SK-N-SH (cell line): Measurements from ENCODE around the gene TEK. TPM values are rescaled to one million over a fixed set of nuclear protein-coding genes. Genes with fewer than 3 reads are reported as not detected.

ENCODE experiments used
- CTCF ChIA-PET: fragments of 300-600, 350-600 bp; formaldehyde crosslinking; extraction: SDS; loops from one replicate; lab custom pipeline; 2021; lab: Yijun Ruan, JAX
- POLR2A ChIA-PET: fragments of 350-600 bp; sonication (Branson Sonifier 250); formaldehyde crosslinking; extraction: SDS; loops from one replicate; lab custom pipeline; 2020; ENCODE audit warnings: antibody characterized with exemption, inconsistent platforms; lab: Yijun Ruan, JAX
- DNase-seq: peaks from one replicate; pipeline ENCODE4 v3.0.0; 2012
- H2AFZ ChIP-seq: fragments of 200-600 bp; sonication (generic); 2 replicates; pipeline ENCODE4 v1.8.1; 2016; ENCODE audit warnings: antibody characterized with exemption, mild to moderate bottlenecking, low read depth
- H3F3A ChIP-seq: fragments of 200-600 bp; sonication (generic); replicated peaks from 2 replicates; pipeline ENCODE3; 2016; ENCODE audit warnings: antibody characterized with exemption, mild to moderate bottlenecking; ENCODE audit not compliant: insufficient read depth
- H3K27ac ChIP-seq, 2 experiments: fragments of 200-500 bp in 1 of 2; fragments of 200-600 bp in 1 of 2; sonication (Bioruptor generic) in 1 of 2; sonication (generic), shearing (Covaris generic) in 1 of 2; 2 replicates each; pipeline versions ENCODE4 v1.5.1 to v1.6.1; 2014 to 2016; ENCODE audit warnings: low read depth in 2 of 2, inconsistent platforms in 1 of 2, low read length in 1 of 2, mild to moderate bottlenecking in 1 of 2, mixed read lengths in 1 of 2
- H3K27me3 ChIP-seq: fragments of 200-600 bp; sonication (generic), shearing (Covaris generic); 2 replicates; pipeline ENCODE4 v1.6.1; 2016; ENCODE audit warnings: mixed run types; ENCODE audit not compliant: insufficient read depth
- H3K36me3 ChIP-seq, 2 experiments: fragments of 200-500 bp in 1 of 2; fragments of 200-600 bp in 1 of 2; sonication (Bioruptor generic) in 1 of 2; sonication (generic) in 1 of 2; replicated peaks in 1 of 2; 2 replicates each; pipeline versions ENCODE3 to v1.5.1; 2014 to 2016; ENCODE audit warnings: low read length in 1 of 2, mild to moderate bottlenecking in 1 of 2; ENCODE audit not compliant: insufficient read depth in 2 of 2, control insufficient read depth in 1 of 2
- H3K4me1 ChIP-seq, 2 experiments: fragments of 200-500 bp in 1 of 2; fragments of 200-600 bp in 1 of 2; sonication (Bioruptor generic) in 1 of 2; sonication (generic), shearing (Covaris generic) in 1 of 2; 2 replicates each; pipeline versions ENCODE4 v1.5.1 to v1.6.1; 2014 to 2016; ENCODE audit warnings: low read depth in 1 of 2, low read length in 1 of 2, mixed run types in 1 of 2; ENCODE audit not compliant: insufficient read depth in 2 of 2, control insufficient read depth in 1 of 2
- H3K4me2 ChIP-seq: fragments of 200-600 bp; sonication (generic), shearing (Covaris generic); 2 replicates; pipeline ENCODE4 v1.6.1; 2017; ENCODE audit warnings: mixed run types
- H3K4me3 ChIP-seq, 2 experiments: fragments of 200-500 bp in 1 of 2; fragments of 200-600 bp in 1 of 2; sonication (Bioruptor generic) in 1 of 2; sonication (generic), shearing (Covaris generic) in 1 of 2; 2 replicates each; pipeline versions ENCODE4 v1.5.1 to v1.8.1; 2014 to 2016; ENCODE audit warnings: low read depth in 2 of 2, inconsistent platforms in 1 of 2, low read length in 1 of 2, mild to moderate bottlenecking in 1 of 2, mixed read lengths in 1 of 2, moderate library complexity in 1 of 2
- H3K79me2 ChIP-seq: fragments of 200-600 bp; sonication (generic); 2 replicates; pipeline ENCODE4 v1.8.1; 2017; ENCODE audit warnings: mild to moderate bottlenecking; ENCODE audit not compliant: insufficient read depth
- H3K9ac ChIP-seq: fragments of 200-600 bp; sonication (generic); 2 replicates; pipeline ENCODE4 v1.6.1; 2017; ENCODE audit warnings: mixed run types
- H3K9me2 ChIP-seq: fragments of 200-600 bp; sonication (generic); 2 replicates; pipeline ENCODE4 v1.6.1; 2017; ENCODE audit warnings: mixed run types
- H3K9me3 ChIP-seq: fragments of 200-600 bp; sonication (generic); 2 replicates; pipeline ENCODE4 v1.6.1; 2017; ENCODE audit warnings: mixed run types, mild to moderate bottlenecking, moderate library complexity
- H4K20me1 ChIP-seq: fragments of 200-600 bp; sonication (generic); 2 replicates; pipeline ENCODE4 v1.6.1; 2017; ENCODE audit warnings: mild to moderate bottlenecking, mixed run types; ENCODE audit not compliant: insufficient read depth
- CHD2 ChIP-seq: fragments of 150-350 bp; IDR thresholded peaks from 2 replicates; pipeline ENCODE4 v1.6.1; 2018; ENCODE audit warnings: low read length; ENCODE audit not compliant: partially characterized antibody
- EP300 ChIP-seq, 2 experiments: IDR thresholded peaks; 2 replicates each; pipeline versions ENCODE4 v1.4.0 to v1.6.1; 2012; ENCODE audit warnings: borderline replicate concordance in 1 of 2, low read depth in 1 of 2, low read length in 1 of 2
- FOXM1 ChIP-seq: IDR thresholded peaks from 2 replicates; pipeline ENCODE4 v1.4.0; 2012; ENCODE audit warnings: low read depth, mild to moderate bottlenecking
- GABPA ChIP-seq: IDR thresholded peaks from 2 replicates; pipeline ENCODE4 v1.4.0; 2012; ENCODE audit warnings: low read depth, mild to moderate bottlenecking
- GATA2 ChIP-seq: sonication (generic); formaldehyde crosslinking; IDR thresholded peaks from 2 replicates; pipeline ENCODE4 v1.5.0; 2020; ENCODE audit warnings: mild to moderate bottlenecking, missing genetic modification reagents
- JUND ChIP-seq: IDR thresholded peaks from 2 replicates; pipeline ENCODE4 v1.4.0; 2012
- MEF2A ChIP-seq: IDR thresholded peaks from 2 replicates; pipeline ENCODE4 v1.4.0; 2012; ENCODE audit warnings: low read depth, borderline replicate concordance
- MXI1 ChIP-seq: IDR thresholded peaks from 2 replicates; pipeline ENCODE4 v1.6.1; 2012; ENCODE audit warnings: mild to moderate bottlenecking, low read depth, low read length, improper control_type of control experiment
- NFIC ChIP-seq: IDR thresholded peaks from 2 replicates; pipeline ENCODE4 v1.4.0; 2012; ENCODE audit warnings: borderline replicate concordance
- NRF1 ChIP-seq: IDR thresholded peaks from 2 replicates; pipeline ENCODE4 v1.6.1; 2012; ENCODE audit warnings: low read depth, mild to moderate bottlenecking, low read length
- POLR2AphosphoS5 ChIP-seq: IDR thresholded peaks from 2 replicates; pipeline ENCODE4 v1.6.1; 2012; ENCODE audit warnings: low read depth, low read length
- SIN3A ChIP-seq: IDR thresholded peaks from 2 replicates; pipeline ENCODE4 v1.6.1; 2012; ENCODE audit warnings: low read depth, mild to moderate bottlenecking, low read length, moderate library complexity, borderline replicate concordance
- SMC3 ChIP-seq: IDR thresholded peaks from 2 replicates; pipeline ENCODE4 v1.6.1; 2012; ENCODE audit warnings: low read depth, low read length, improper control_type of control experiment
- TAF1 ChIP-seq: IDR thresholded peaks from 2 replicates; pipeline ENCODE4 v1.6.1; 2012; ENCODE audit warnings: low read depth, mild to moderate bottlenecking, low read length, moderate library complexity, borderline replicate concordance
- TCF12 ChIP-seq: IDR thresholded peaks from 2 replicates; pipeline ENCODE4 v1.4.0; 2012
- TEAD4 ChIP-seq: IDR thresholded peaks from 2 replicates; pipeline ENCODE4 v1.4.0; 2012; ENCODE audit warnings: mild to moderate bottlenecking, borderline replicate concordance; ENCODE audit not compliant: insufficient read depth
- WGBS: methylation state at CpG from one replicate; pipeline ENCODE4 v1.1.6; 2017; ENCODE audit warnings: low lambda C conversion rate; 5-methylcytosine and 5-hydroxymethylcytosine counted together
- polyA plus RNA-seq, 3 experiments: library from polyadenylated mRNA; depleted of rRNA; stranded (reverse); fragments of >200 nt; gene quantifications; 2 replicates each; pipeline ENCODE4 v1.2.3, GENCODE V29; 2012
- TF ChIP-seq, protein P1 (sequence below): fragments of 150-350 bp; IDR thresholded peaks from 2 replicates; pipeline ENCODE4 v1.6.1; 2016; ENCODE audit warnings: mild to moderate bottlenecking, low read depth, low read length
- TF ChIP-seq, protein P2 (sequence below): fragments of 150-350 bp; IDR thresholded peaks from 2 replicates; pipeline ENCODE4 v1.6.1; 2017; ENCODE audit warnings: antibody characterized with exemption, low read length, low read depth, borderline replicate concordance
- TF ChIP-seq, protein P3 (sequence below): IDR thresholded peaks from 2 replicates; pipeline ENCODE4 v1.4.0; 2012; ENCODE audit warnings: low read depth

Gene TEK
- polyA plus RNA-seq, 1 of the 3 experiments (the other 2 are of a cell fraction) = 0.03 TPM

DNA sequence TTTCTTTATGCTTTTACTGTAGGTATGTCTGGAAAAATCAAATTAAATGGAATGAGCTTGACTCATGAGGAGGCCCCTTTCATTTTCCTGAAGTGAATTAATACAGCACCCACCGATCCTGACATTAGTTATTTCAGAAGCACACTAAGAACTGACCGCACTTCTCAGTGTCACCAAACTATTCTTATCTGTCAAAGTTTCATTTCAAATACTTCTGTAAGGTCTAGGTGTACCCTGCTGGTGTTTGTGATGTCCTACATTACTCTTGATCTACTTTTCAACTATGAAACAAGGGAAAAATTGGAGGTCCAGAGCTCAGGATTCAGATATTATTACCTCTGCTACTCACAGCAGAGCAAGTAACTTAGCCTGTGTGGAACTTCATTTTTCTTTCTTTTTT, 1.8 kb upstream of the TEK start:
- Histone ChIP-seq H3K36me3 (no peaks in the 10 kb centered on the region), H3K9me2 (no peaks in the 10 kb centered on the region), H2AFZ (no peak overlapping the region), H3K27me3 (no peaks in the 10 kb centered on the region), H4K20me1 (no peaks in the 10 kb centered on the region), H3K9me3 (no peaks in the 10 kb centered on the region), H3F3A (no peaks in the 10 kb centered on the region), H3K4me1 (no peaks in the 10 kb centered on the region), H3K79me2 (no peaks in the 10 kb centered on the region), H3K27ac (no peak overlapping the region), H3K9ac (no peak overlapping the region), H3K4me2 (no peak overlapping the region), H3K4me3 (no peak overlapping the region)
- ChIA-PET CTCF (no interaction called here), POLR2A (no interaction called here)
- DNase-seq = no peak
- 89% methylated on average over 2 of the region's 2 CpGs for WGBS
- TF ChIP-seq GATA2 (CRISPR knock-in tag) = no peak
- no peak for TF ChIP-seq NRF1
- no peak for TF ChIP-seq TAF1
- no peak for TF ChIP-seq SMC3

DNA sequence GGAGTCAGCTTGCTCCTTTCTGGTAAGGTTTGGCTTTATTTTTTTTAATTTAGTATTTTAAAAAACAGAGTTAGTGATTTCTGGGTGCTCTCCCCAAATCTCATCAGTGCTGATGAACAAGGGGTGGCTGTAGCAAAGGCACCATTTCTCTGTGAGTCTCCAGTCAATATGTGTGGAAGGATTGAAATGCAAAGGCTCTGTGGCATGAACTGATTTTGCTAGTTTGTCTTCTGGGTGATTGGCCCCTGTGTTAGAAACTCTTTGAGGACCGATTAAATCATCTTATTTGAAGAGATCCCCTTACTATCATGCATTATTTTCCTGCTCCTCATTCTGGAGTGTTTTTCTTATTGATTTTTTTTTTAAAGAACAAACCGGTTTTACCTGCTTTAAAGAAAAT, 596 bp downstream of the TEK start:
- Histone ChIP-seq H3K4me1 (no peaks in the 10 kb centered on the region), H4K20me1 (no peaks in the 10 kb centered on the region), H3K9ac (no peak overlapping the region), H3K9me3 (no peaks in the 10 kb centered on the region), H3K9me2 (no peaks in the 10 kb centered on the region), H3F3A (no peaks in the 10 kb centered on the region), H3K79me2 (no peaks in the 10 kb centered on the region), H3K27me3 (no peaks in the 10 kb centered on the region), H3K36me3 (no peaks in the 10 kb centered on the region), H3K4me2 (no peak overlapping the region), H3K27ac (no peak overlapping the region), H3K4me3 (no peak overlapping the region), H2AFZ (no peak overlapping the region)
- DNase-seq = no peak
- ChIA-PET CTCF (no interaction called here), POLR2A (no interaction called here)
- no peak for TF ChIP-seq TCF12
- no peak for TF ChIP-seq FOXM1
- TF ChIP-seq, protein P1, sequence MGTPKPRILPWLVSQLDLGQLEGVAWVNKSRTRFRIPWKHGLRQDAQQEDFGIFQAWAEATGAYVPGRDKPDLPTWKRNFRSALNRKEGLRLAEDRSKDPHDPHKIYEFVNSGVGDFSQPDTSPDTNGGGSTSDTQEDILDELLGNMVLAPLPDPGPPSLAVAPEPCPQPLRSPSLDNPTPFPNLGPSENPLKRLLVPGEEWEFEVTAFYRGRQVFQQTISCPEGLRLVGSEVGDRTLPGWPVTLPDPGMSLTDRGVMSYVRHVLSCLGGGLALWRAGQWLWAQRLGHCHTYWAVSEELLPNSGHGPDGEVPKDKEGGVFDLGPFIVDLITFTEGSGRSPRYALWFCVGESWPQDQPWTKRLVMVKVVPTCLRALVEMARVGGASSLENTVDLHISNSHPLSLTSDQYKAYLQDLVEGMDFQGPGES = no peak
- no peak for TF ChIP-seq EP300 (IDR thresholded peaks at IDR 0.05; ENCODE audit: borderline replicate concordance in 1 of 2, low read depth in 1 of 2, low read length in 1 of 2)
- TF ChIP-seq NRF1 = no peak
- no peak for TF ChIP-seq MXI1
- TF ChIP-seq SMC3 = no peak
- TF ChIP-seq, protein P2, sequence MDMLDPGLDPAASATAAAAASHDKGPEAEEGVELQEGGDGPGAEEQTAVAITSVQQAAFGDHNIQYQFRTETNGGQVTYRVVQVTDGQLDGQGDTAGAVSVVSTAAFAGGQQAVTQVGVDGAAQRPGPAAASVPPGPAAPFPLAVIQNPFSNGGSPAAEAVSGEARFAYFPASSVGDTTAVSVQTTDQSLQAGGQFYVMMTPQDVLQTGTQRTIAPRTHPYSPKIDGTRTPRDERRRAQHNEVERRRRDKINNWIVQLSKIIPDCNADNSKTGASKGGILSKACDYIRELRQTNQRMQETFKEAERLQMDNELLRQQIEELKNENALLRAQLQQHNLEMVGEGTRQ = no peak
- TF ChIP-seq JUND = no peak
- no peak for TF ChIP-seq TEAD4
- TF ChIP-seq NFIC = no peak
- no peak for TF ChIP-seq SIN3A
- no peak for TF ChIP-seq CHD2
- no peak for TF ChIP-seq MEF2A
- TF ChIP-seq GATA2 (CRISPR knock-in tag) = no peak
- TF ChIP-seq POLR2AphosphoS5 = no peak
- TF ChIP-seq GABPA = no peak
- TF ChIP-seq, protein P3, sequence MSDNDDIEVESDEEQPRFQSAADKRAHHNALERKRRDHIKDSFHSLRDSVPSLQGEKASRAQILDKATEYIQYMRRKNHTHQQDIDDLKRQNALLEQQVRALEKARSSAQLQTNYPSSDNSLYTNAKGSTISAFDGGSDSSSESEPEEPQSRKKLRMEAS = no peak
- TF ChIP-seq TAF1 = no peak
- WGBS = 71% methylated on average over 2 of the region's 2 CpGs
